Uterus (tissue), 4 donors: Measurements from ENCODE around the gene PTGS2. TPM values are rescaled to one million over a fixed set of nuclear protein-coding genes. Genes with fewer than 3 reads are reported as not detected.

ENCODE experiments used
- DNase-seq, 2 donors: peaks; one replicate each; pipeline ENCODE4 v3.0.0-alpha.2; 2019 to 2020
- H3K27ac ChIP-seq, 2 donors: fragments of 200-600 bp; sonication (generic); 1 replicate in 1 of 2; 2 replicates in 1 of 2; pipeline ENCODE4 v1.5.1; 2016 to 2018
- H3K27me3 ChIP-seq, 2 donors: fragments of 200-600 bp; sonication (generic); one replicate each; pipeline ENCODE4 v1.5.1; 2018 to 2019; ENCODE audit warnings: control low read depth in 1 of 2
- H3K36me3 ChIP-seq, 2 donors: fragments of 200-600 bp; sonication (generic); one replicate each; pipeline ENCODE4 v1.5.1; 2019; ENCODE audit warnings: control low read depth in 1 of 2
- H3K4me1 ChIP-seq, 2 donors: fragments of 200-600 bp; sonication (generic); one replicate each; pipeline ENCODE4 v1.5.1; 2018 to 2019; ENCODE audit warnings: control low read depth in 1 of 2
- H3K4me3 ChIP-seq, 2 donors: fragments of 200-600 bp; sonication (generic); 1 replicate in 1 of 2; 2 replicates in 1 of 2; pipeline ENCODE4 v1.5.1; 2018 to 2019; ENCODE audit warnings: mild to moderate bottlenecking in 1 of 2
- H3K9me3 ChIP-seq, 2 donors: fragments of 200-600 bp; sonication (generic); one replicate each; pipeline ENCODE4 v1.5.1; 2019; ENCODE audit warnings: control low read depth in 1 of 2
- POLR2A ChIP-seq, 2 donors: fragments of 450-650 bp; IDR thresholded peaks; one replicate each; pipeline ENCODE4 v1.6.1; 2016; ENCODE audit warnings: antibody characterized with exemption in 2 of 2, mild to moderate bottlenecking in 1 of 2, moderate library complexity in 1 of 2
- intact Hi-C: fragments of 100-400 bp; cut with DNase I; formaldehyde crosslinking; loops from one replicate; pipeline ENCODE4 v1.15.1; 2023; ENCODE audit warnings: low total_unique reads
- total RNA-seq, 4 donors: library from RNA; depleted of rRNA in 3 of 4; stranded (reverse); fragments of >200 nt in 3 of 4; gene quantifications; one replicate each; pipeline versions ENCODE4 v1.1.0 to v1.2.4, GENCODE V29; 2014 to 2023
- TF ChIP-seq, protein P1 (sequence below), 4 experiments: fragments of 200-600 bp in 2 of 4; fragments of 450-650 bp in 2 of 4; sonication (generic) in 2 of 4; IDR thresholded peaks; one replicate each; pipeline ENCODE4 v1.5.1; 2016 to 2019; ENCODE audit warnings: antibody characterized with exemption in 4 of 4, mild to moderate bottlenecking in 2 of 4, moderate library complexity in 1 of 4
- donor health status: DM: yes; HTN: yes; CAD: no.

PTGS2 gene
- total RNA-seq, 4 donors from 2014 or later = 0.51 to 4.3 (median 1.9) TPM

DNA sequence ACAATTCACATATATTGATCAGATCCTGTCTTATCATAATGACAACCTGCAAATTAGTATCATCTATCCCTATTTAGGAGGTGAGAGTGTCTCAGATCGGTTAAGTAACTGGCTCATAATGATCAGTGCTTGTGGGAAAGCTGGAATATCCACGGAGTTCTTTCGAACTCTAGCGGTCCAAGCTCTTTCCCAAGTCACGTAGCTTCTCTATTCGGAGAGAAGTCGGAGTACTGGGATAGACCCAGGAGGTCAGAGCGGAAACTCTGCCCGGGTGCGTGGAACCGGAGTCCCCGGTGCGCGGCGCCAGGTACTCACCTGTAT, 339 bp downstream of the PTGS2 start:
- Histone ChIP-seq H3K27ac (peak overlapping the region; percentile 74 to 80), H3K4me1 (no peaks in the 10 kb centered on the region), H3K4me3 (peak overlapping the region; percentile 45 to 59), H3K27me3 (no peaks in the 10 kb centered on the region), H3K36me3 (no peaks in the 10 kb centered on the region), H3K9me3 (no peaks in the 10 kb centered on the region)
- intact Hi-C loops = no loop called here
- no peak for TF ChIP-seq POLR2A (IDR thresholded peaks at IDR 0.05)
- TF ChIP-seq, protein P1, sequence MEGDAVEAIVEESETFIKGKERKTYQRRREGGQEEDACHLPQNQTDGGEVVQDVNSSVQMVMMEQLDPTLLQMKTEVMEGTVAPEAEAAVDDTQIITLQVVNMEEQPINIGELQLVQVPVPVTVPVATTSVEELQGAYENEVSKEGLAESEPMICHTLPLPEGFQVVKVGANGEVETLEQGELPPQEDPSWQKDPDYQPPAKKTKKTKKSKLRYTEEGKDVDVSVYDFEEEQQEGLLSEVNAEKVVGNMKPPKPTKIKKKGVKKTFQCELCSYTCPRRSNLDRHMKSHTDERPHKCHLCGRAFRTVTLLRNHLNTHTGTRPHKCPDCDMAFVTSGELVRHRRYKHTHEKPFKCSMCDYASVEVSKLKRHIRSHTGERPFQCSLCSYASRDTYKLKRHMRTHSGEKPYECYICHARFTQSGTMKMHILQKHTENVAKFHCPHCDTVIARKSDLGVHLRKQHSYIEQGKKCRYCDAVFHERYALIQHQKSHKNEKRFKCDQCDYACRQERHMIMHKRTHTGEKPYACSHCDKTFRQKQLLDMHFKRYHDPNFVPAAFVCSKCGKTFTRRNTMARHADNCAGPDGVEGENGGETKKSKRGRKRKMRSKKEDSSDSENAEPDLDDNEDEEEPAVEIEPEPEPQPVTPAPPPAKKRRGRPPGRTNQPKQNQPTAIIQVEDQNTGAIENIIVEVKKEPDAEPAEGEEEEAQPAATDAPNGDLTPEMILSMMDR (IDR thresholded peaks at IDR 0.05) = no peak
- DNase-seq = no peak

DNA sequence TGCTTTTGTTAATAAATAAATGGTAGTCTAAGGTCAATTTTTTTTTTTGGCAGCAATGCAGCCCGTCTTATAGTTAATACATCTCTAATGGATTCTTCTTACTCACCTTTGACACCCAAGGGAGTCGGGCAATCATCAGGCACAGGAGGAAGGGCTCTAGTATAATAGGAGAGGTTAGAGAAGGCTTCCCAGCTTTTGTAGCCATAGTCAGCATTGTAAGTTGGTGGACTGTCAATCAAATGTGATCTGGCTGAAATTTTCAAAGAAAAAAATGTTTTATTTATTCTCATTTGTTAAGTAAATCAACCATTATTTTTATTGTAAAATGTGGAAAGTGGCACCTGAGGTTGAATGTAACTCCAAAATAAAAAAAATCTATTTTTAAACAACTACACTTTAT, 2.1 kb downstream of the PTGS2 start:
- Histone ChIP-seq H3K27me3 (no peaks in the 10 kb centered on the region), H3K9me3 (no peaks in the 10 kb centered on the region), H3K36me3 (no peaks in the 10 kb centered on the region), H3K4me1 (no peaks in the 10 kb centered on the region), H3K4me3 (no peak overlapping the region), H3K27ac (no peak overlapping the region)
- intact Hi-C loops = no loop called here
- no peak for TF ChIP-seq POLR2A (IDR thresholded peaks at IDR 0.05)
- TF ChIP-seq, protein P1 (IDR thresholded peaks at IDR 0.05) = no peak
- no peak for DNase-seq

DNA sequence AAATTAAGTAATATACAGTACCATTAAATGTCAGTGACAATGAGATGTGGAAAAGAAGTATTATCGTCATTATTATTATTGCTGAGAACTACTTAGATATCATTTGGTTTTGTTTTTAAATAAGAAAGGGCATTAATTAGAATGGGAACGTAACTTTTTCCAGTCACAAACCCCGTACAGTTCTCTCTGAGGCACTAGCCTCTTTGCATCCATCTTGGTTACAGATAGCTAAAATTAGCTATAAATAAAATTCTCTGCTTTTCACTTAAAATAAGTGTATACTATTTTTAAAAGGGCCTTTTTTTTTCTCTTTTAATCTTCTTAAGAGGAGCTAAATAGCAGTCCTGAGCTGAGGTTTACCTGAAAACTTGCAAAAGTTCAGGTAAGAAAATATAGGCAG, 7.6 kb downstream of the PTGS2 start:
- no peak for DNase-seq
- H3K4me1 ChIP-seq = no peaks in the 10 kb centered on the region
- no peak for TF ChIP-seq POLR2A (IDR thresholded peaks at IDR 0.05)
- TF ChIP-seq, protein P1 (IDR thresholded peaks at IDR 0.05) = no peak
- no peaks in the 10 kb centered on the region for H3K9me3 ChIP-seq
- no peak overlapping the region for H3K4me3 ChIP-seq
- H3K27me3 ChIP-seq = no peaks in the 10 kb centered on the region
- H3K27ac ChIP-seq = no peak overlapping the region
- no peaks in the 10 kb centered on the region for H3K36me3 ChIP-seq
- intact Hi-C loops = no loop called here

DNA sequence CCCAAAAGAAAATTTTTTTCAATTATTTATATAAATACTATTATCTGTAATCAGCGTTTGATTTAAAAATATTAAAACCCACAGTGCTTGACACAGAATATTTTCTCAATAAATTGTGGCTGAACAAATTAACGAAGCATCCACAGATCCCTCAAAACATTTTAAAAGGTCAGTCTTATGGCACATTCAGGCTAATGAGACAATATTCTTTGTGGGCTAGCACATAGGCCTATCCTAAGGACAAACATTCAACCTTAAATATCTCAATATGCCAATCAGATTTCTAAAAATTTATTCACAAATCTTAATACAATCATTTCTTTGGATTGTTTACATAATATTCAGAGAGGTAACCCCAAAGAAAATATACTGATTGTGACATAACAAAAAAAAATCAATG, 8.1 kb downstream of the PTGS2 start:
- intact Hi-C loops = no loop called here
- H3K9me3 ChIP-seq = no peaks in the 10 kb centered on the region
- no peak for DNase-seq
- H3K36me3 ChIP-seq = no peaks in the 10 kb centered on the region
- no peak overlapping the region for H3K27ac ChIP-seq
- TF ChIP-seq, protein P1 (IDR thresholded peaks at IDR 0.05) = no peak
- TF ChIP-seq POLR2A (IDR thresholded peaks at IDR 0.05) = no peak
- H3K4me3 ChIP-seq = no peak overlapping the region
- H3K4me1 ChIP-seq = no peaks in the 10 kb centered on the region
- no peaks in the 10 kb centered on the region for H3K27me3 ChIP-seq

DNA sequence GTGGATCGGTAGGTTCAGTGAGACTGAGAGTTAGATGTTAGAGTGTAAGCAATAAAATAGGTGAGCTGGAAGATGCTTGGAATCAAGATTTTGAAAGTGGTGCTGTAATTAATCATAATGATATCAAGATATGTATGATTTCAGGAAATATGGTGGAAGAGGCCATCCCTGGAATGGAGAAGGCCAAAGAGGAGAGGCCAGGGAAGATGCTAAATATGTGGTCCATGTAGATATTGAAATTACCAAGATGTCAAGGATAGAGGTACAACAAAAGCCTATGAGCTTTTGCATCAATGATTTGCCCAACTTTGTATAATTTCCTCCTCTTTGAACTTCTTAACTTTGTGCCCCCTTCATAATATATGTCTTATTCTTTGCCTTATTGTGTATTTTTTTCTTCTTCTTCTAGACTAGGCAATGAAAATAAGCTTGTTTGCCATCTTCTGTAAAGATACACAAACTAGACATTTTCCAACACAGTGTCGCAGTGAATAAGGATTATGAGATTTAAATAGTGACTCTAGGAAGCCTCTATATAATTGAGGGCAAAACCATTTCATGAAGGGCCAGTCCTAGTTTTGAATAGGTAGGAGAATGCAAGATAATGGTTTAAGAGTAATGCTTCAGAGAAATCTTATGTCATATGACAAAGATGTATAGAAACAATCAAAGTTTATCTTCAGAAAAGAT, 8.9 kb downstream of the PTGS2 start:
- no peaks in the 10 kb centered on the region for H3K9me3 ChIP-seq
- DNase-seq = no peak
- H3K4me1 ChIP-seq = no peaks in the 10 kb centered on the region
- no peak overlapping the region for H3K4me3 ChIP-seq
- no peaks in the 10 kb centered on the region for H3K36me3 ChIP-seq
- intact Hi-C loops = no loop called here
- no peak for TF ChIP-seq POLR2A (IDR thresholded peaks at IDR 0.05)
- TF ChIP-seq, protein P1 (IDR thresholded peaks at IDR 0.05) = no peak
- H3K27ac ChIP-seq = no peak overlapping the region
- H3K27me3 ChIP-seq = no peaks in the 10 kb centered on the region
